ENCODE results near the gene PODXL2. TPM values are rescaled to one million over a fixed set of nuclear protein-coding genes. Genes with fewer than 3 reads are reported as not detected.

The PODXL2 gene
- total and polyA plus RNA-seq, 7 experiments from 2014 or later: 2.2 to 6.5 (median 3.6) TPM

DNA sequence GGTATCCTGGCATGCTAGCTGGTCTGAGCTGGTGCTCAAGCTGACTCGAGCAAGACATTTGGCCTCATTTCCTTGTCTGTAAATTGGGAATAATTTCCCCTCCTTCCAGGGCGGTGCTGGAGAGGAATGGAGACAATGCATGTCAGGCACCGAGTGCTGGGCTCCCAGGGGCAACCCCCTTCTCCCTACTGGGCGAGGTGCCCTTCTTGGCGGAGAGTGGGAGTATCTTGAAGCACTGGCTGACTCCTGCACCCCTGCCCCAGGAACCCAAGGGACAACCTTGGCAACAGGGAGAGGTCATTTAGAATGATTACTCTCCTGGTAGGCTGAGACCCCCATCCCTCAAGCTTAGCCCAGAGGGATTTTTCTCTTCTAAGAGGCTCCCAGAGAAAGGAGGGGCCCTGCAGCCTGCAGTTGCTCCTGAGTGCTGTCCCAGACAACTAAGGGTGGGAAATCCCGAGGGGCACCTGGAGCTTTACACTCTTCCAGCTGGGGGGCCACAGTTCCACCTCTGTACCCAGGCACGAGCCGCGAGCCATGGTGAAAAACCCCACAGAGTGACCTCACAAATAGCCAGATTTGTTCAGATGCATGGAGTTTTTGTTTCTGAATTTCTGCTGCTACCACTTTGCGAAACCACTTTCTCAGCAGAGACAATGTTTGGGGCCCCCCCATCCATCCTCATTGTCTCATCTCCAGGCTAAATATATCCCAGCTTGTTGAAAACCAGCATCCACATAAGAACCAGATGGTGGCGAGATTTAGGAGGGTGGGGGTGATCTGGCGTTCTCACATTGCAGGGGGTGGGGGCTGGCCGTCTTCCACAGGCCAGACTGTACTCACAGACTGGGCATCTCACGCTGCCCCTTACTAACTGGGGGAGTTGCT is 88.6 kb downstream of the PODXL2 start:
- no peak for DNase-seq
- intact Hi-C loops (cut with micrococcal nuclease): no loop called here
- H3K4me1 Mint-ChIP-seq: no peaks in the 10 kb centered on the region
- no peak for ATAC-seq
- H3K4me3 ChIP-seq (ENCODE audit: low read length): no peak overlapping the region
- no peaks in the 10 kb centered on the region for H3K9me3 ChIP-seq (ENCODE audit: control insufficient read depth in 2 of 3, low read length in 3 of 3)
- ChIA-PET POLR2A (no interaction called here), CTCF (no interaction called here)
- no peaks in the 10 kb centered on the region for H3K27me3 ChIP-seq (ENCODE audit: control insufficient read depth in 2 of 2, insufficient read depth in 2 of 2, low read length in 2 of 2)
- H3K4me3 Mint-ChIP-seq: no peak overlapping the region
- no peaks in the 10 kb centered on the region for H3K4me1 ChIP-seq (ENCODE audit: control insufficient read depth in 2 of 2, insufficient read depth in 2 of 2, low read length in 2 of 2)
- H3K27me3 Mint-ChIP-seq: peaks cover 0 to 5% (median 4%) of the 10 kb centered on the region in 5 donors
- H3K27ac ChIP-seq (ENCODE audit: low read depth, low read length): no peak overlapping the region
- H3K36me3 ChIP-seq (ENCODE audit: control insufficient read depth in 2 of 3, insufficient read depth in 3 of 3, low read length in 3 of 3): no peaks in the 10 kb centered on the region
- H3K27ac Mint-ChIP-seq: no peak overlapping the region
- no peaks in the 10 kb centered on the region for H3K9me3 Mint-ChIP-seq
- no peaks in the 10 kb centered on the region for H3K36me3 Mint-ChIP-seq

DNA sequence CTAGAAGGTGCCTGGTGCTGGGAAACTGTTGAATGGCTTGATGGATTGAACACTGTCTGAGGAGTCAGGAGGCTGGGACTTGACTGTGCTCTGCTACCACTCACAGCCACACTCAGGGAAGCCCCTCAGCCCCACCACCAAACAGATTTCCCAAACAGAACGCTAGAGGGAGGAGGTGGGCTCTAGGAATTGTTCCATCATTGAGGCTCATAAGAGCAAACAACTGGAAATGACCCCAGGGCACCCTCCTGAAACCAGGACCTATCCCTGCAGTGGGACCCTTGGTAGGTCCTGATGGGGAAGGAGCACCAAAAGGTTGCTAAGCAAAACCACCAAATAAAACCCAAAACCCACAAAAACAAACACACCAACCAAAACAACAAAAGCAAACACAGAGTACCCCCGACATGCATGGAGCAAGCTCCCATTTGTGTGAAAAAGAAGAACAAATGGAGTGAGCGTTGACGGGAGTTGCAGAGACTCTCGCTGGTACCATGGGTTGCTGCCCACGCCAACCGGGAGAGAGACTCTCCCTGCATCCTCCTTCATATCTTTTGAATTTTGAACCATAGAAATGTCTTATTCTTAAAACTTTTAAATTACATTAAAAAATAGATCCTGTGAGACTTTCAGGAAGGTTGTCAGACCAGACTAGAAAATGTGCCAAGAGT is 89.4 kb downstream of the PODXL2 start:
- no peaks in the 10 kb centered on the region for H3K4me1 Mint-ChIP-seq
- H3K4me3 Mint-ChIP-seq: no peak overlapping the region
- Histone ChIP-seq H3K9me3 (ENCODE audit: control insufficient read depth in 2 of 3, low read length in 3 of 3) (no peaks in the 10 kb centered on the region), H3K4me3 (ENCODE audit: low read length) (no peak overlapping the region), H3K36me3 (ENCODE audit: control insufficient read depth in 2 of 3, insufficient read depth in 3 of 3, low read length in 3 of 3) (no peaks in the 10 kb centered on the region), H3K27ac (ENCODE audit: low read depth, low read length) (no peak overlapping the region), H3K4me1 (ENCODE audit: control insufficient read depth in 2 of 2, insufficient read depth in 2 of 2, low read length in 2 of 2) (no peaks in the 10 kb centered on the region), H3K27me3 (ENCODE audit: control insufficient read depth in 2 of 2, insufficient read depth in 2 of 2, low read length in 2 of 2) (no peaks in the 10 kb centered on the region)
- peaks cover 0 to 5% (median 4%) of the 10 kb centered on the region in 5 donors for H3K27me3 Mint-ChIP-seq
- ChIA-PET POLR2A (no interaction called here), CTCF (no interaction called here)
- no peaks in the 10 kb centered on the region for H3K9me3 Mint-ChIP-seq
- no peak for DNase-seq
- H3K27ac Mint-ChIP-seq: no peak overlapping the region
- ATAC-seq: no peak
- no peaks in the 10 kb centered on the region for H3K36me3 Mint-ChIP-seq
- intact Hi-C loops (cut with micrococcal nuclease): no loop called here

GRCh38 chr3:127718916-127719290 is 89.9 kb downstream of the PODXL2 start:
- no peak overlapping the region for H3K4me3 Mint-ChIP-seq
- CTCF ChIA-PET: no interaction called here
- ATAC-seq (no peak), DNase-seq (no peak)
- H3K9me3 Mint-ChIP-seq: peaks cover 0 to 4% (median 0%) of the 10 kb centered on the region in 11 donors
- no peak overlapping the region for H3K27ac ChIP-seq (ENCODE audit: low read depth, low read length)
- H3K4me1 ChIP-seq (ENCODE audit: control insufficient read depth in 2 of 2, insufficient read depth in 2 of 2, low read length in 2 of 2): no peaks in the 10 kb centered on the region
- H3K4me1 Mint-ChIP-seq: no peaks in the 10 kb centered on the region
- intact Hi-C loops (cut with micrococcal nuclease): no loop called here
- H3K27ac Mint-ChIP-seq: no peak overlapping the region
- H3K4me3 ChIP-seq (ENCODE audit: low read length): no peak overlapping the region
- no peaks in the 10 kb centered on the region for H3K36me3 Mint-ChIP-seq
- no peaks in the 10 kb centered on the region for H3K27me3 ChIP-seq (ENCODE audit: control insufficient read depth in 2 of 2, insufficient read depth in 2 of 2, low read length in 2 of 2)
- H3K36me3 ChIP-seq (ENCODE audit: control insufficient read depth in 2 of 3, insufficient read depth in 3 of 3, low read length in 3 of 3): no peaks in the 10 kb centered on the region
- no peaks in the 10 kb centered on the region for H3K9me3 ChIP-seq (ENCODE audit: control insufficient read depth in 2 of 3, low read length in 3 of 3)
- POLR2A ChIA-PET: no interaction called here
- peaks cover 0 to 6% (median 4%) of the 10 kb centered on the region in 5 donors for H3K27me3 Mint-ChIP-seq

GRCh38 chr3:127719369-127719768 is 90.4 kb downstream of the PODXL2 start:
- peaks cover 0 to 6% (median 4%) of the 10 kb centered on the region in 5 donors for H3K27me3 Mint-ChIP-seq
- H3K36me3 Mint-ChIP-seq: no peaks in the 10 kb centered on the region
- CTCF ChIA-PET: no interaction called here
- H3K4me1 Mint-ChIP-seq: no peaks in the 10 kb centered on the region
- ATAC-seq: no peak
- Histone ChIP-seq H3K36me3 (ENCODE audit: control insufficient read depth in 2 of 3, insufficient read depth in 3 of 3, low read length in 3 of 3) (no peaks in the 10 kb centered on the region), H3K27ac (ENCODE audit: low read depth, low read length) (no peak overlapping the region), H3K9me3 (ENCODE audit: control insufficient read depth in 2 of 3, low read length in 3 of 3) (no peaks in the 10 kb centered on the region), H3K27me3 (ENCODE audit: control insufficient read depth in 2 of 2, insufficient read depth in 2 of 2, low read length in 2 of 2) (no peaks in the 10 kb centered on the region), H3K4me1 (ENCODE audit: control insufficient read depth in 2 of 2, insufficient read depth in 2 of 2, low read length in 2 of 2) (no peaks in the 10 kb centered on the region), H3K4me3 (ENCODE audit: low read length) (no peak overlapping the region)
- no peak for DNase-seq
- H3K4me3 Mint-ChIP-seq: no peak overlapping the region
- peaks cover 0 to 4% (median 0%) of the 10 kb centered on the region in 11 donors for H3K9me3 Mint-ChIP-seq
- no peak overlapping the region for H3K27ac Mint-ChIP-seq
- intact Hi-C loops (cut with micrococcal nuclease): no loop called here
- POLR2A ChIA-PET: no interaction called here

DNA sequence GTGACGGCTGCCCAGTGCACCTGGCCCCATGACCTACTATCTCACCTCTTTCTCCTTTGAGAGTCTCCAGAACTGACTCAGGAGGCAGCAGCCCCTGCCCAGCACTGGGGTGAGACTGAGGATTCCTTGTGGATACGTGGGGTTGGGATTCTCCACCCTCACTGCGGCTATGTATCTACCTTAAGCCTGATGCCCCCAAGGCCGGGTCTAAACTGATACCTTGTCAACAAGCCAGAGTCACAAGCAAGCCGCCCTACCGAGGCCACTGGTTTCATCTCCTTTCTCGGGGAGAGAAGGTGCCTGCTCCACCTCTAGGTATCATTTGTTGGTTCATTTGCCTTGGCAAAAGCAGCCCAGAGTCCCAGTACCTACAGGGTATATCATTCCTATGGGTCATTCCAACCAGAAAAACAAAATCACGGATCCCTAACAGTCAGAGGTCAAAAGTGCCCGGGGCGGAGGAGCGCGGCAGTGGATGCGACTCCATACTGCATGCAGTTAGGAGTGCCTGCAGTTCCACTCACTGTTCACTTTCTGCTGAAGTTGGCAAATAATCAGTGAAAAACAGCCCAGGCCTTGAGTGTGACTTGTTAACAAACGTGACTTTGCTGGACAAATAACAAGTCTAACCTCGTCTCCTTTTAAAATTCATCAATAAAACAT is 91.3 kb downstream of the PODXL2 start:
- intact Hi-C loops (cut with micrococcal nuclease): no loop called here
- no peak for ATAC-seq
- H3K4me3 Mint-ChIP-seq: no peak overlapping the region
- peaks cover 0 to 4% (median 0%) of the 10 kb centered on the region in 11 donors for H3K9me3 Mint-ChIP-seq
- no peak for DNase-seq
- peaks cover 2 to 10% (median 8%) of the 10 kb centered on the region in 5 donors for H3K27me3 Mint-ChIP-seq
- Histone ChIP-seq H3K4me1 (ENCODE audit: control insufficient read depth in 2 of 2, insufficient read depth in 2 of 2, low read length in 2 of 2) (no peaks in the 10 kb centered on the region), H3K9me3 (ENCODE audit: control insufficient read depth in 2 of 3, low read length in 3 of 3) (no peaks in the 10 kb centered on the region), H3K27ac (ENCODE audit: low read depth, low read length) (no peak overlapping the region), H3K4me3 (ENCODE audit: low read length) (no peak overlapping the region), H3K36me3 (ENCODE audit: control insufficient read depth in 2 of 3, insufficient read depth in 3 of 3, low read length in 3 of 3) (no peaks in the 10 kb centered on the region), H3K27me3 (ENCODE audit: control insufficient read depth in 2 of 2, insufficient read depth in 2 of 2, low read length in 2 of 2) (no peaks in the 10 kb centered on the region)
- H3K4me1 Mint-ChIP-seq: no peaks in the 10 kb centered on the region
- H3K27ac Mint-ChIP-seq: no peak overlapping the region
- CTCF ChIA-PET: no interaction called here
- no peaks in the 10 kb centered on the region for H3K36me3 Mint-ChIP-seq
- POLR2A ChIA-PET: no interaction called here

DNA sequence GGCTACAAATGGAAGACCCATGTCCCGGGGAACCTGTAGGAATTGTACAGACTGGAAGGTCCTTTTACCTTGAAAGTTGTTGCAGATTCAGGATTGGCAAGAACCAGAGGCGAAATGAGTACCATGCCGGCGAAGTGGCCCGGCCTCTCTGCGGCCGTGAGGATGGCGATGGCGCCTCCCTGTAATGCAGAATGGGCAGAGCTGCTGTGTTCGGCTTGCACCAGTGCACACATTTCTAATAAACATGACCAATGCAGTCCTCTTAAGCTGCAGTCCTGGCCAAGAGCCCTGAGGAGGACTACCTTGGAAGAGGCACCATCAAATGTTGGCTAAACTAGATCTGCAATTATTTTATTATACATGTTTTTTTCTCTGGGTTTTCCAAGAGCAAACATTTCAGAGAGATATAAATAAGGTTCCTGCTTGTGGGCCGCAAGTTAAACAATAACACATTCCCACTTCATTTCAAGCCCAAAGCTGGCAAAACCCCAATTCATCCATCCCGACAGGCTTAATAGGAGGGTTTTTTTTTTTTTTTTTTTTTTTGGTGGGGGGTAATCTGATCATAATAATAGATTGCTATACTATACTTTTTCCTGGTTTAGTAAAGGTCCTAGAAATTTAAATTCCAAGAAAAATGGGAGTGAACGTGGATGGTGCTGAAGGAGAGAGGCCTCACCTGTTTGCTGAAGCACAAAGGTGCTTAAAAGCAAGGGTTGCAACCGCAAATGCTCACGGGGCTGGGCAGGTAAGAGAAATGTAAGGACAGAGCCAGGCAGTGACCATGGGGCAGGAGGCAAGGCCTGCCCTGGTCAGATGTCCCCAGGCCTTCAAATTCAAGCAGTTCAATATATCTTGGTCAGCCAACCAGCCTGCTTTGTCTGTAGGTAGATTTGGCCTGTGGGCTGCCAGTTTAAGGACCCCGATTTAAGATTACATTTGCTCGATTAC is 92.3 kb downstream of the PODXL2 start:
- H3K27me3 ChIP-seq (ENCODE audit: control insufficient read depth in 2 of 2, insufficient read depth in 2 of 2, low read length in 2 of 2): no peaks in the 10 kb centered on the region
- intact Hi-C loops (cut with micrococcal nuclease): no loop called here
- Mint-ChIP-seq H3K4me3 (no peak overlapping the region), H3K4me1 (no peaks in the 10 kb centered on the region), H3K36me3 (no peaks in the 10 kb centered on the region), H3K9me3 (peaks cover 0 to 4% (median 0%) of the 10 kb centered on the region in 11 donors), H3K27ac (no peak overlapping the region), H3K27me3 (peaks cover 4 to 14% (median 9%) of the 10 kb centered on the region in 5 donors)
- no peaks in the 10 kb centered on the region for H3K4me1 ChIP-seq (ENCODE audit: control insufficient read depth in 2 of 2, insufficient read depth in 2 of 2, low read length in 2 of 2)
- no peak overlapping the region for H3K27ac ChIP-seq (ENCODE audit: low read depth, low read length)
- no peaks in the 10 kb centered on the region for H3K9me3 ChIP-seq (ENCODE audit: control insufficient read depth in 2 of 3, low read length in 3 of 3)
- CTCF ChIA-PET: no interaction called here
- ATAC-seq (no peak), DNase-seq (no peak)
- H3K36me3 ChIP-seq (ENCODE audit: control insufficient read depth in 2 of 3, insufficient read depth in 3 of 3, low read length in 3 of 3): no peaks in the 10 kb centered on the region
- POLR2A ChIA-PET: no interaction called here
- no peak overlapping the region for H3K4me3 ChIP-seq (ENCODE audit: low read length)

Measured in naive thymus-derived CD4-positive, alpha-beta T cell (primary cell).